ENCODE results near the gene BICD1.
"Not testable (repeated sequence)": the region's sequence is repeated elsewhere in the genome, so short reads cannot be mapped to it uniquely, and the experiment has no call there.

BICD1 gene

DNA sequence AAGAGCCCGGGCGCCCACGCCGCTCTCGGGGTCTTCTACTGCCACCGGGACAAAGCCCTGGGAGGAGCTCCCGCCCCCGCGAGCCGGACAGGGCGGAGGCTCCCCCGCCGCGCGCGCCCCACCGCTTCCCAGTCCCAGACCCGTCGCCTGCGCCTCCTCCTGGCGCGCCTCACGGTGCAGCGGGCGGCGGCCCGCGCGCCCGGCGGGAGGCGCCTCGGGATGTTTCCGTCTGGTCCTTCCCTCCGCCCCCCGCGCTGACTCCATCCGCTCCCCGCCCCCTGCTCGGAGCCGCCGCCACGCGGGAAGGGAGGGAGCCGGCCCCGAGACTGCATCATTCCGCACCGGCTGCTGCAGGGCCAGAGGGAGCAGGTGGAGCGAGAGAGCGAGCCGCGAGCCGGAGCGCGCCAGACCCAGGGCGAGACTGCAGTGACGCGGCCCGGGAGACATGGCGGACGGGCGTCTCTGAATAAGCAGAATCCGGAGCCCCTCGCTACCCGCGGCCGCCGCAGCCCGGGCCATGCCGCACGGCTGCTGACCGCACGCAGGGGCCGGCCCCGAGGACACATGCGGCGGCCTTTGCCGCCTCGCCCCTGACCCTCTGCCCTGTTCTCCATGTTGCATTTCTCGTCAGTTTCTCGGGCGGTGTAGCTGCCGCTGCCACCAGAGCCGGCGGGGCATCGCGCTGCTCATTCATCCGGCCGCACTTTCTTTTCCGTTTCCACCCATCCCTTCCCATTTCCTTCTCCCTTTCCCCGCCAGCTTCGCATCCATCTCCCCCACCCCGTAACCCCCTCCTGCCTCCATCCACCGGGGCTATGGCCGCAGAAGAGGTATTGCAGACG lies at the start of gene BICD1:
TSS of gene BICD1 (plus strand) at position 331 of the 842 bp plus-strand sequence. CDS start at position 816, 485 bp downstream.
- no peak for FAIRE-seq

DNA sequence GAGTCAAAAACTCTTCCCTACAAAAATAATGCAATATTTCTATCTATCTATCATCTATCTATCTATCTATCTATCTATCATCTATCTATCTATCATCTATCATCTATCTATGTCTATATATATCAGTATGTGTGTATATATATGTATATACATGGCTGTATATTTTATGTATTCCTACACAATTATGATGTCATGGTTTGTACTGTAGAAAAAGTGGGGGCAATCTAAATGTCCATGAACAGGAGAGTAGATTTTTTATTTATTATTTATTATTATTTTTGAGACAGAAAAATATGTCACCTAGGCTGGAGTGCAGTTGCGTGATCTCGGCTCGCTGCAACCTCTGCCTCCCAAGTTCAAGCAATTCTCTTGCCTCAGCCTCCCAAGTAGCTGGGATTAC lies 45.6 kb upstream of the BICD1 start:
- no peak for FAIRE-seq

DNA sequence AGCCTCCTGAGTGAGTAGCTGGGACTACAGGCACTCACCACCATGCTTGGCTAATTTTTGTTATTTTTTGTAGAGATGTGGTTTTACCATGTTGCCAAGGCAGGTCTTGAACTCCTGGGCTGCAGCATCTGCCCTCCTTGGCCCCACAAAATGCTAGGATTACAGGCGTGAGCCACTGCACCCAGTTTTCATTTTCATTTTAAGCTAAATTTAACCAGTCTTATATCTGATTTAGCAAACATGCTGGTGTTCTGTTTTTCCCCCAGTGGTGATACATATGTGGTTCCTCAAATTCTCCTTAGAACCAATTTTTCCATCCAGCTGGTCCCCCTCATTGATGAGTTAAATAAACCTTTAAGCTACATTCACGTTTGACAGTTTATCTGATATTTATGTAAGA lies 43.8 kb upstream of the BICD1 start:
- FAIRE-seq: no peak

DNA sequence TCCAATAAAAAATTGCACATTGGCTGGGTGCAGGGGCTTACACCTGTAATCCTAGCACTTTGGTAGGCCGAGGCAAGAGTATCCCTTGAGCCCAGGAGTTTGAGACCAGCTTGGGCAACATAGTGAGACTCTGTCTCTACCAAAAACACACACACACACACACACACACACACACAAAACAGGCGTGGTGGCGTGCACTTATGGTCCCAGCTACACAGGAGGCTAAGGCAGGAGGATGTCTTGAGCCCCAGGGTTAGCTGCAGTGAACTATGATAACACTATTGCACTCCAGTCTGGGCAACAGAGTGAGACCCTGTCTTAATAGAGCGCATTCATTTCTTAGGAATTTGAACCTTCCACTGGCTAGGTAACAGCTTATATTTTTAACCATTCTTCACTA lies 42.9 kb upstream of the BICD1 start:
- no peak for FAIRE-seq

DNA sequence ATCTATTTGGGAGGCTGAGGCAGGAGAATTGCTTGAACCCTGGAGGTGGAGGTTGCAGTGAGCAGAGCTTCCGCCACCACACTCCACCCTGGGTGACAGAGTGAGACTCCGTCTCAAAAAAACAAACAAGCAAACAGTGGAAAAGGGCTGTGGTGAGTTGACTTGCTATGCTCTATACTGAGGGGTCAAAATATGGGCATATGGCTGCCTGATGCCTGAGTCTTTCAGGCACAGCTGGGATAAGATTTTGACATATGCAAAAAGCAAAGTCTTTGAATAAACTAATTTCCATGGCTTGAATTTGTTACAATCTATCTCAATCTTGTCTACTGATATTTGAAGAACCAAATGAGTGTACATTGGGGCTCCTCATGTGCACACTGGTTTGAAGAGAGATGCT lies 40.4 kb upstream of the BICD1 start:
- no peak for FAIRE-seq

DNA sequence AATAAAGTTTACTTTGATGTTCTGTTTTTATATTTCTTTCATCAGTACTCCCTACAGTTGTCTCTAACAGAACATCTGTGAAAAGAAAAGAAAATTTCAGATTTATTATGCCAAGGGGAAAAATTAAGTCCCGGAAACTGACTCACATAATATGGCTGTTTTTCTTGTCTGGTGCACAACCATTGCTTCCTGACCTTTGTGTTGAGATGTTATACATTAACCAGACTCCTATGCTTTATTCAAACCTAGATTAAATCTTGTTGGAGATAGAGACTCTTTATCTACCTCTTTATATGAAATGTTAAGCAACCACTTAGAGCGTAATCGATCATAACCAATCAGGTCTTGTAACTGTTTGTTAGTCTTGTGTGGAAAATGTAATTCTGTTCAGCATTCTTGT lies 37.6 kb upstream of the BICD1 start:
- FAIRE-seq: peak; percentile 72

DNA sequence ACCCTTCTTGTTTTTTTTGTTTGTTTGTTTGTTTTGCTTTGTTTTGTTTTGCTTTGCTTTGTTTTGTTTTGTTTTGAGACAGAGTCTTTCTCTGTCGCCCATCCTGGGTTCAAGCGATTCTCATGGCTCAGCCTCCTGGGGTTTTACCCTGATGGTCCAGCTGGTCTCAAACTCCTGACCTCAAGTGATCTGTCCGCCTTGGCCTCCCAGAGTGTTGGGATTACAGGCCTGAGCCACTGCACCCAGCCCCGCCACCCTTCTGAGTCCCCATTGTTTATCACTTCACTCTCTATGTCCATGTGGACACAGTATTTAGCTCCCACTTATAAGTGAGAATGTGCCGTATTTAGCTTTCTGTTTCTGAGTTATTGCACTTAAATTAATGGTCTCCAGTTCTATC lies 36.9 kb upstream of the BICD1 start:
- no peak for FAIRE-seq

DNA sequence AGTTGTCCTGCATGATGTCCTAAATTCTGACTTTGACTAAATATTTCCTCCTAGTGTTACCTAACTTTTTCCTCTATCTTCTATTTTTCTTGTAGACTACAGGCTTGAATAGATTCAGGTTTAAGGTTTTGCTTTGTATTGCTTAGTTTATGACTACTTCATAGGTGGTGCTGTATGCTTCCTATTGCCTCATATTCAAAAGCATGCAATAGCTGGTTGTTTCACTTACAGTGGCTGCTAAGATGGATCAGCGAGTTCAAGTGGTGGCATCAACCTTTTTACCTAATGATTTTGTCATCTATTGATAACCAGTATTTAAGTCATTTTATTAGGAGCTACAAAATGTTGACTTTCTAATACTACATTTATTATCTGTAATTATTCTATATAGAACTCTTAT lies 36.3 kb upstream of the BICD1 start:
- no peak for FAIRE-seq

DNA sequence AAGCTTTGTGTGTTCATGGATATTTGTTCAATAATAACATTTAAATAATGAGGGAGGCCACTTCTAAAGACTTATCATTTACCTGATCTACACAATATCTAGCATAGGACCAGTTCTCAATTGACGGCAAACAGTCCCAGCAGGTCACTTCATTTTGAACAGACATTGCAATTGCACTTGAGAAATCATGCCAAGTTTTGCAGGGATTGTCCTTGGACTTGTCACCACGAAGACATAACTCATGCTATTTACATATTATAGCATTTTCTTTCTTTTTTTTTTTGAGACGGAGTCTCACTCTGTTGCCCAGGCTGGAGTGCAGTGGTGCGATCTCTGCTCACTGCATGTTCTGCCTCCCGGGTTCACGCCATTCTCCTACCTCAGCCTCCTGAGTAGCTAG lies 34.5 kb upstream of the BICD1 start:
- no peak for FAIRE-seq

DNA sequence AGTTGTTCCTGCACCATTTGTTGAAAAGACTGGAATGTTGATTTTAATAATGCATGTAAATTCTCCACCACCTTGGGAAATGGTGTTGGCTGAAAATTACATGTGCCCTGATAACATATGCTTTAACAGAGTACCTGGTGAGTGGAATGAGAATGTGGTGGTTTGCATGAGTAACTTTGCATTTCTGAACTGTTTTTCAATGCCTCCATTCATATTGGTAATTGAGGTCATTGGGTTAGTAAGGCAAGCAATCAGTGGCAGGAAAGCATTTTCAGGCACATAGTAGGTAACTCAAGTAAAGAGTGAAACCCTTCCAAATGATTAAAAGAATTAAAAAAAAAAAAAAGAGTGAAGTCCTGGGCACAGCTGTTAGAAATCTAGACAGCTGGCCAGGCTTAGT lies 32.2 kb upstream of the BICD1 start:
- FAIRE-seq: no peak

DNA sequence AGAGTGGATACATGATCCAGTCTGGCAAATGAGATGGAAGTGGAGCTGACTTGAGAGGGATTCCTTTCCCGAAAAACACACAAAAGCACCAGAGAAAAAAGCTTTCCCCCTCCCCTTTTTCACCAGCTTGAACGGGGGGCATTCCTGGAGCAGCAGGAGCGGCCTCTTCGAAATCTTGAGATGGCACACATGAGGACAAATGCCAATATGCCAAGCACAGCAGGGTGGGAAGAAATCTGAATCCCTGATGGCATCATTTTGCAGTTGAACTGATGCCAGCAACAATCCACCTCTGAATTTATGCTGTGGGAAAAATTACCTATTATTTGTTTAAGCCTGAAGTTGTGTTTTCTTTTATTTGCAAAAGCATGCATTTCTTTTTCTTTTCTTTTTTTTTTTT lies 29.7 kb upstream of the BICD1 start:
- FAIRE-seq: no peak

DNA sequence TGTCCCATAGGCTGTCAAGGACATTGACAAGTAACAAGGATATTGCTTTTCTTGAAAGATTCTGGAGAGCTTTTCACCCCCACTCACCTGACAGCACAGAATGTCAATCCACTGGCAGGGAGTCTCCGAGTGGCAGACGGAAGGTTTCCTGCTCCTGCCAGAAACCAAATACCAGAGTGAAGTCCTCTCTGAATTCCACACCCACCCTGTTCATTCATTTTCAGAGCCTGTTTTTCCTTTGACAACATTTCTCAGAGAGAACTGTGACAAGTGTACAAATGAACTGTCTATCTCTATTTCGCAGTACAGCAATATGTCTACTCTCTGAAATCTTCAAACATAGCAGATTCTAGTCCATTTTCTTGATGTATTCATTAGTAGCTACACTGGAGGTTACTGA lies 26.2 kb upstream of the BICD1 start:
- no peak for FAIRE-seq

DNA sequence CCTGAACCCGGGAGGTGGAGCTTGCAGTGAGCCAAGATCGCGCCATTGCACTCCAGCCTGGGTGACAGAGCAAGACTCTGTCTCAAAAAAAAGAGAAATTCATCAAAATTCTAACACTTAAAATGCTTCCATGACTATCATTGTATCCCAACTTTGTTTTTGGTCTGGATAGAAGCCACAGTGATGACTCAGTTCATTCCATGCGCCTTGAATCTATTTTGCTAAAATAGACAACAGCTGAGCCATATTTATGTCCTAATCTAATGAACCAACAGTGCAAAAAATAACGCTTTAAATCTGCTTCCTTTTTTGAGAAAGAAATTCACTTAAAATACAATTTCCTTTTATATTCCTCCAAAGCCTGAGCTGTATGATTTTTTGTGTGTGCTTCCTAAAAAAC lies 23.2 kb upstream of the BICD1 start:
- FAIRE-seq: no peak

DNA sequence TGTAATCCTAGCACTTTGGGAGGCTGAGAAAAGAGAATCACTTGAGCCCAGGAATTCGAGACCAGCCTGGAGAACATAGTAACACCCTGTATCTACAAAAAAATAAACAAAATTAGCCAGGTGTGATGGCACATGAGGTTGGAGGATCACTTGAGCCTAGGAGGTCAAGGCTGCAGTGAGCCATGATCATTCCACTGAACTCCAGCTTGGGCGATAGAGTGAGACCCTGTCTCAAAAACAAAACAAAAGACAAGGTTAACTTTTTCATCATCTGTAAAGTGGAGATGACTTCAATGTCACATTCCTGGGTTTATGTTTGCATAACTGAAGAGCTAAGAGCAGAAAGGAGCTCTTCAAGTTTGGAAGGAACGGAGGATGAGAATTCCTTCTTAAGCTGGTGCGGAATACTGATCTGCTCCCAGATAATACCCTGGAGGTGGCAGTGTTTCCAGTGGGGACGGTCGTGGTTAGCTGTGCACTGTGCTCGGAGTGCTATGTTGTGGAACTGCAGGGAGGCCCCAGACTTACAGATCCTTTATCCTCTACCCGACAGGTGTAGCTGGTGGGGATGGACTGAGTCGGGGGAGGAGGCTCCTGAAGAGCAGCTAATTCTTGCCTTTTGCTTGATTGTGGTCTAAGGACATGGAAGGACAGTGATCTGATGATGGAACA lies 22.5 kb upstream of the BICD1 start:
- no peak for FAIRE-seq

DNA sequence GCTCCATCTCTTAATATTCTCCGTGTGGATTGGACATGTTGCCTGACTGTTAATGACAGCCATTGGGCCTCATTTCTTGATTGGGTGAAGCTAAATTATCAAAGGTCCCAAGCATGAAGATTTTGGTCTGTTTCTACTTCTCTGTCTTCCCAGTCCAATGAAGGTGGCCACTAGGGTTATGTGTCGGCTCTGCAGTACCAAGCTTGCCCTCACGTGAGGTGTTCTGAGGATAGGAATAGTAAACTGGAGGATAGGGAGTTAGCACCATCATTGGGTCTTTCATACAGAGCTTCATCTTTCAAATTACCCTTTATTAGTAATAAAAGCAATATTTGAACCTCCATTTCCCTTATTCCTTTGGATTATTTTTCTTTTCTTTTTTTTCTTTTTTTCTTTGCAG lies 21.9 kb upstream of the BICD1 start:
- FAIRE-seq: no peak

DNA sequence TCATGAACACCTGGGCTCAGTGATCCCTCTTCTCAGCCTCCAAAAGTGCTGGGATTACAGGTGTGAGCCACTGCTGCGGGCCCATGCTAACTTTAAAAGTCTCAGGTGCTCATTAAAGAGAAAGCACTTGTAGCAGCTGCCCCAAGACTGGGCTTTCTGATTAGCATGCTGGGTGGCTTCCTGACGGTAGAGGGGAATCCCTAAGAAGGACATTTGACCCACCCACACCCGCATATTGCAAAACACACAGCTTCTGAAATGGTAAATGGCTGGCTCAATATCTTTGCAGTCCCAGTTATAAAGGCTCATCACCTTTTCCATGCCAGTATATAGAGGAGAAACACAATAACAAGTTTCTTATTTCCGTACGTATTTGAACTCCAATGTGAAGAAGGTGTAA lies 19.3 kb upstream of the BICD1 start:
- no peak for FAIRE-seq

DNA sequence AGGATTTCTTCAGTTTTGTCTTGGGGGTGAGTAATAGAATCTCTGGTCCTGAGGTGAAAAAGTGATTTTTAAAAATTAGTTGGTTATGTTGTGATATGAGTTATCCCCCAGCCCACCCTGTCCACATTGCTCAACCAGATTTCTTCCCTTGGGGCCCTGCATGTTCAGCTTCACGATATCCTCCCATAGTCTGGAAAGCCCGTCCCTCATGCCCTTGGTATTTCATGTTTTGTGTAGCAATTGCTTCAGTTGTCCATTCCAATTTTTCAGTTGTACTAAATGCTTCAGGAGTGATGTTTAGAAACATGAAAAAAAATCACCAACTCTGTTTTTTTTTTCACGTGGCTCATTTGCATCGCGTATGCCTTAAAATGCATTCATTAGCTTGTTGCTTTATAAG lies 17.5 kb upstream of the BICD1 start:
- FAIRE-seq: no peak

DNA sequence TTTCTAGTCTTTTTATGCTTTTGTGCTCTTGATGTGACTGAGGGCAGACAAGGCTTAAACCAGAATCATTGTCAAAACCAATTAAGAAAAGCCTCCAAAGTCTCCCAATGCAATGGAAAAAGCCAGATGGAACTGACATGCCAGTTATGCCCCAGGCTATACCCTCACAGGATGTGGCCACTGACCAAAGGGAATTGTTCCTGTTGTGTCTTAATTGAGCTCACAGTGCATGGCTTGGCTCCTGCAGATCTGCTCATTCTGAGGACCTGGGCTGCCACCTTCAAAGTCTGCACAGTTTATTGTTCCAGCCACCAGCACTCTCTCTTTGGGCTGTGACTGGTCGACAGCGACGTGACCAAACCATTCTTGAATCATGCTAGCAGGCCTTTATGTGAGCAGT lies 17.1 kb upstream of the BICD1 start:
- no peak for FAIRE-seq

DNA sequence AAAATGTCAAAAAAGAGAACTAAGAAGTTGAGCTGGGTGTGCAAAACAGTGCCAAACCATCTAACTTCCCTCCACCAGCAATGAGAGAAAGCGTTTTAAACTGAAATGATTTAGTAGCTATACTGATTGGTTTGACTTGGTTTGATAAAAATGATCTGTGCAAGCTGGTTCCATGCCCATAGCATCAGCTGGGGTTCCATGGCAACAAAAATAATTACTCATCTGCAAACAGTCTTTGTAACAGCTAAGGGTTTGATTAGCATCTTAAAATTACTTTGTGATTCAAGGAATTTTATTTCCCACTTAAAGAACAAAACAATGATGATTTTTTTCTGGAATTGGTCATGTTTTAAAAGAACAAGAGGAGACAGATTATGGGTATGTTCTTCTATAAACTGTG lies 15.0 kb upstream of the BICD1 start:
- FAIRE-seq: no peak

DNA sequence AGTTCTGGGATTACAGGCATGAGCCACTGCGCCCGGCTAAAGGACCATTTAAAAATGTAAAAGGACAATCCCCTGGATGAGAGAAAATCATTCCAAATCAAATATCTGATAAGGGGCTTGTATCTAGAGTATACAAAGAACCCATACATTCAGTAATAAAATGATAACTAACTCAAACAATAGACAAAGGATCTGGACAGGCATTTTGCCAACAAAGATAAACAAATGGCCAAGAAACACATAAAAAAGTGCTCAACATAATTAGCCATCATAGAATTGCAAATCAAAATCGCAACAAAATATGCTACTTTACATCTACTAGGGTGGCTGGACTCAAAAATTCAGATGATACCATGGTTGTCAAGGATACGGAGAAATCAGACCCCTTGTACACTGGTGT lies 8.5 kb upstream of the BICD1 start:
- no peak for FAIRE-seq

DNA sequence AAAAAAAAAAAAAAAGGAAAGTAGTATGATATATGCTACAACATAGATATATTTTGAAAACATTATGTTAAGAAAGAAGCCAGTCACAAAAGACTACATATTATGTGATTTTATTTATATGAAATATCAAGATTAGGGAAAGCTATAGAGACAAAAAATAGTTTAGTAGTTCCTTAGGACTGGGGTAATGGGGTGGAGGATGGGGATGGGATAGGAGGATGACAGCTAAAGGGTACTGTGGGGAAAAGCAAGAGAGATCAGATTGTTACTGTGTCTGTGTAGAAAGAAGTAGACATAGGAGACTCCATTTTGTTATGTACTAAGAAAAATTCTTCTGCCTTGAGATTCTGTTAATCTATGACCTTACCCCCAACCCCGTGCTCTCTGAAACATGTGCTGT lies 7.4 kb upstream of the BICD1 start:
- not testable (repeated sequence) for FAIRE-seq

DNA sequence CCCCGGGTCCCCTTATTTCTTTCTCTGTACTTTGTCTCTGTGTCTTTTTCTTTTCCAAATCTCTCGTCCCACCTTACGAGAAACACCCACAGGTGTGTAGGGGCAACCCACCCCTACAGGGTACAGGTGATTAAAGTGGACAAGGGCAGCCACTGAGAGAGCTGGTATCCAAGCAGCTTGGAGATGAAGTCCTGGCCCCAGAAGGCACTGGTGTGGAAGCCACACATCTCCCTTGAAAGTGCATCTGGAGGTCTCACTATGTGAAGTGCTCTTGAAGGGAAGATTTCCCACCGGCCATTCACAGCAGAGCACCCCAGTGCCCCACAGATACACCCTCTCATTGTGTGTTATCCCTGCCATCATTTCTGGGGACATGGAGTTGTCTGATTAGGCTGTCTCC lies 6.3 kb upstream of the BICD1 start:
- FAIRE-seq: no peak

DNA sequence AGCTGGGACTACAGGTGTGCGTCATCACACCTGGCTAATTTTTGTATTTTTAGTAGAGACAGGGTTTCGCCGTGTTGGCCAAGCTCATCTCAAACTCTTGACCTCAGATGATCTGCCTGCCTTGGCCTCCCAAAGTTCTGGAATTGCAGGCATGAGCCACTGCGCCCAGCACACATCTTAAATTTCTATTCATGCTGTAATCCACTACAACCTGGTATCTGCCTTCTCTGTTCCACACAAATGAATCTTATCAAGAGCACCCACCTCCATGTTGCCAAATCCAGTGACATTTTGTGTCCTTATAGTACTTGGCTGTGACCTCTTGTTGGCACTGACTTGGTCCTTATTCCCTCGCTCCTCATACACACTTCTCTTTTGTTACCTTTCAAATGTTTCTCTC lies 5.8 kb upstream of the BICD1 start:
- no peak for FAIRE-seq

DNA sequence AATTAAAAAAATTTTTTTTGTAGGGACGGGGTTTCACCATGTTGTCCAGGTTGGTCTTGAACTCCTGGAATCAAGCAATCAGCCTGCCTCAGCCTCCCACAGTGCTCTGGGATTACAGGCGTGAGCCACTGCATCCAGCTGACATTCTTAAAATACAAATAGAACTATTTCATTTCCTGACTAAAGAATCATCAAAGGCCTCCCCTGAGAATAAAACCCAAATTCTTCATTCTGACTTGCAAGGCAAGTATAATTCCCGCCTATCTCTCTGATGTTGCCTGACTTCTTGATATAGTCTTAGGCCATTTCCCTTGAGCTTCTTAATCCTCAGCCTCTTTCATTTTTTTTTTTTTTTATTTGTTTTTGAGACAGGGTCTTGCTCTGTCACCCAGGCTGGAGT lies 4.4 kb upstream of the BICD1 start:
- no peak for FAIRE-seq

Measured in islet of Langerhans (tissue), 1 donor.